Inflammatory macrophage (primary cell): ENCODE measurements around the gene ARHGAP23.

ENCODE experiments used
- DNase-seq, 2 donors: peaks; one replicate each; pipeline ENCODE4 v3.0.0-alpha.2; 2020 to 2022

The ARHGAP23 gene

DNA sequence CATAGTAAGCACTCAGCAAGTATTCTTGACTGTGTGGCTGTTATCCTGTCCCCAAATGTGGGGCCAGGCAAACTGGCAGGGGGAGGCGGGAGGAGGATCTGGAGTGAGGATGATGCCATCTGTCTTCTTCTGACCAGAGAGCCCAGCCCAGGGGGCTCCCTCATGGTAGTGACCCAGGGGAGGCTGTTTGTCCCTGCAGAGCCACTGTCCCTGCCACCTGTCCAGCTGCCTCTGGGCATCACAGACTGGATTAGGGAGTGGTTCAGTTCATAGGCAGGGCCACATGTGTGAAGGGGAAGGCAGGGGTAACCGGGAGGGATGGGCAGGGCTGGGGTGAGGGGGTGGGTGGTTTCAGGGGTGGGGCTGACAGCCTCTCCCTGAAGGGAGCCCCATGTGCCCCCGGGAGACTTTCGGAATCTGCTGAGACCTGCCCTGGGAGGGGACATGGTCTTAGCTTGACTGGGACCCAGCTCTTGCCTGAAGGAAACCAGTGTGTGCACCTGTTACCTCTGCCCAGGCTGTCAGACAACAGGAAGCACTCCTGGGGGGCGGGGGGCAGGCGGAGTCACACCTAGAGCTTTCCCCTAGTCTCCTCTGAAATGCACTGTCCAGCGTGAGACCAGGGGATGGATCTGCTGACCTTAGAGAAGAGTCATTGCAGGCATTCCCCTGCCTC, 15.2 kb downstream of the ARHGAP23 start:
- no peak for DNase-seq

DNA sequence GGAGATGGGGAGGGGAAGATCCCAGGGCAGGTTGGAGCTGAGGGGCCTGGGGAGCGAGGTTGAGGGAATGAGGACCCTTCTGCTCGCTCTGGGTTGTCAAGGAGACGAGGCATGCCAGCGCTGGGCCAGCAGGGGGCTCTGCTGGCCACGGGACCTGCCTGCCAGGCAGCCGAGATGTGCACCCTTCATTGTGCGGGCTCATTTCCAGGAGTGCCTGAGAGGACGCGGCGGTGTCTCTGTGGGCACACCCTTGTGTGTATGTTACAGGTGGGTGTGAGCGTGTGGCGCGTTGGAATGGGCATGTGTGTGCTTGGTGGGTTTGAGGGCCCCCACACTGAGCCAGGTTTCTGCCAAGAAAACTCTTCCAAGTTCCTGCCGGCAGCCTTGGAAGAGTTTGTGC, 15.9 kb downstream of the ARHGAP23 start:
- peak; percentile 27 to 40 for DNase-seq

DNA sequence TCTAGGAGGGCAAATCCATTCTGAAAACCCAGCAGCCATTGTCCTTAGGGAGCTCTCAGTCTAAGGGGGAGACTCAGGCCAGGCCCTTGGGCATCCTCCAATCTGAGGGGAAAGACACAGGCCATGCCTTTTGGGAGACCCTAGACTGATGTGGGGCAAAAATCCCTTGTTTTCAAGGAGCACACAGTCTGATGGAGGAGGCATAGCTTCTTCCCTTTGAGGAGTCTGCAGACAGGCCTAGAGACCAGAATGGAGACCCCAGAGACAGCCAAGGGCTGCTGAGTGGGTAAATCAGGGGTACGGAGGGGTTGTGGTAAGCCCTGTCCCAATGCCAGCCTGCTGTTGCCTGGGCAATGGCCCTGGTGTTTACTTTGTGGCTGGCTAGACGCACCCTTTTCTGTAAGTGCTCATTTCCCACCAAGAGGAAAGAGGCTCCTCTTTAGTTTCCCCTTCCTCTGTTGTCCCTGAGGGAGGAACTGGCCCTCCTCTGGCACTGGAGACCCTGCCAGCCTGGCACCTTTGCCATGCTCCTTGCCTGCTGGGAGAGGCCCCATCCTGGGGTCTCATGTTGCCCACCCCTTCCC, 19.3 kb downstream of the ARHGAP23 start:
- DNase-seq: no peak

DNA sequence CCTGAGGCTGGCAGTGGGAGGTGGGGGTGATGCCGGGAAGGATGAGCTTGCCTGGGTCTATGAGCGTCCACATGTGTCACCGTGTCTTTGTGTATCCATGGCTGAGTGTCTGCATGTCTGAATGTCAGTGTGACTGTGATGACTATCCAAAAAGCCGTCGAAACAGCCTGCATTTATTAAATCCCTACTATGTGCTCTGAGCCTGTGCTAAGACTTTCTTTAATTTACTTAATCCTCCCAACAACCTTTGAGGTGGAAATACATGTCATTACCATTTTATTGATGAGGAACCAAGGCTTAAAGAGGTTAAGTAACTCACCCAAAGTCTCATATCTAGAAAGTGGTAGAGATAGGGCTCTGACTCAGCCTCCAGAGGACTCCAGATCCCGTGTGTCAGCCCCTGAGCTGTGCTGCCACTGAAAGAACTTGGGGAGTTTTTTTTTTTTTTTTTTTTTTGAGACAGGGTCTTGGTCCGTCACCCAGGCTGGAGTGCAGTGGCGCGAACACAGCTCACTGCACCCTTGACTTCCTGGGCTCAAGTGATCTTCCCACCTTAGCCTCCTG, 20.0 kb downstream of the ARHGAP23 start:
- no peak for DNase-seq

DNA sequence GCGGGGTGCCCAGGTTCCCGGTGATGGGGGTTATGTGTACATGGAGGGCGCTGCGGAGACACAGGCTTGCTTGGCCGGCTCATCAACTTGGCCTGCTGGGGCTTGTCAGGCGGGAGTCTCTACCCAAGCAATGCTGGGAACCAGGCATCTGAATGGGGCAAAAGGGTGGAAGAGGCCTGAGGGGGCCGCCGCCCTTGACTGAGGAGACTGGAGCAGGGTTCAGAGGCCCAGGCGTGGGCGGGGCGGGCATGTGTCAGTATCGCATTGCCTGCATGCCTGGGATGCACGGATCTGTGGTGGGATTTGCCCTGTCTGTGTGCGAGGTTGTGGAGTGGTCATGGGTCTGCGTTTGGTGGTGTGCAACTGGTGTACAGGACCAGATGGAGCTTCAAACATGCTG, 21.1 kb downstream of the ARHGAP23 start:
- no peak for DNase-seq

DNA sequence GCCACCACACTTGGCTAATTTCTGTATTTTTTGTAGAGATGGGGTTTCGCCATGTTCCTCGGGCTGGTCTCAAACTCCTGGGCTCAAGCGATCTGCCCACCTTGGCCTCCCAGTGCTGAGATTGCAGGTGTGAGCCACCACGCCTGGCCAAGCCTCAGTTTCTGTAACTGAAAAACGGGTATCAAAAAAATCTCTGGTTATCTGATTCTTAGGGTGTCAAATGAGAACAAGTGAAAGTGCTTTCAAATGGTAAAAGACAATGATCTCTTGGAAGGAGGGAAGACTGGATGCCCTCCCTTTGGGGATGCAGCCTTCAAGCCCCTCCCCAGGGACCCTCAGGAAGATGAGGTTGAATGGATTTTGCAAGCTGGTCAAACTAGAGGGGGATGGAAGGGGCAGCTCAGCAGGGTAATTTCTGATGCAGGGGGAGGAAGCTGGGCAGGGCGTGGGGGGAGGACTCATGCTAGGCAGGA, 22.3 kb downstream of the ARHGAP23 start:
- DNase-seq: no peak

DNA sequence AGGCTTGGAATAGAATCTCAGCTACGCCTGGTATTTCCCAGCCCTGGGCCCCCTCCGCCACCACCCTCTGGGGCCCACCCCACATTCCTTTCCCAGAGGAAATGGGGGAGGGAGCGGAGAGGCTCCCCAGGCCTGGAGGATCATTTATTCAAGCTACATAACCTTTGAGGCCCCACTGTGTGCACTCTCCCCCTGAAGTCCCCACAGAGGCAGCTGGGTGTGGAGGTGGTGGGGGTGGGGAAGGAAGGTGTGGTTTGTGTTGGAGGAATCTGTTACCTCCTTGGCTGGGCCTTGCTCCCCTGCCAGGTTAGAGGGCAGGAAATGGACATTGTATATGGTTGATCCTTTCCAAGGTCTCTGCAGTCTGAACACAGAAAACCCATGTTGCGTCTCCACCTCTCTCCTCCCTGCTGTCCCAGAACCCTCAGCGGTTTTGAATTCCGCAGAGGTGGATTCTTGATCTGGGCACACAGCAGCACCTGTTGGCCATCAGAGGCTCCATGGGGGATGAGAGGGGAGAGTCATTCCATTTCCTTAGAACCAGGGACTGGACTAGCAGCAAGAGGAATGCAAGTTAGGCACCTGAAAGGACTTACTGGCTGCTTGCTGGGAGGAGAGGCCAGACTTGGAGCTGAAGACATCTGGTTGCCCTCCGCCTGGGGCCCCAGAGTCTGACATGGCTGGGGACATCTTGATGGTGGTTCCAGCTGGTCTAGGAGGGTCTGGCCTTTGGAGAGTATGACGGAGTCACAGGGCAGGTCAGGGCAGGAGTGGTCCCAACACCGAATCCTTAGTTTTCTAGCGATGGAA, 23.0 kb downstream of the ARHGAP23 start:
- no peak for DNase-seq

DNA sequence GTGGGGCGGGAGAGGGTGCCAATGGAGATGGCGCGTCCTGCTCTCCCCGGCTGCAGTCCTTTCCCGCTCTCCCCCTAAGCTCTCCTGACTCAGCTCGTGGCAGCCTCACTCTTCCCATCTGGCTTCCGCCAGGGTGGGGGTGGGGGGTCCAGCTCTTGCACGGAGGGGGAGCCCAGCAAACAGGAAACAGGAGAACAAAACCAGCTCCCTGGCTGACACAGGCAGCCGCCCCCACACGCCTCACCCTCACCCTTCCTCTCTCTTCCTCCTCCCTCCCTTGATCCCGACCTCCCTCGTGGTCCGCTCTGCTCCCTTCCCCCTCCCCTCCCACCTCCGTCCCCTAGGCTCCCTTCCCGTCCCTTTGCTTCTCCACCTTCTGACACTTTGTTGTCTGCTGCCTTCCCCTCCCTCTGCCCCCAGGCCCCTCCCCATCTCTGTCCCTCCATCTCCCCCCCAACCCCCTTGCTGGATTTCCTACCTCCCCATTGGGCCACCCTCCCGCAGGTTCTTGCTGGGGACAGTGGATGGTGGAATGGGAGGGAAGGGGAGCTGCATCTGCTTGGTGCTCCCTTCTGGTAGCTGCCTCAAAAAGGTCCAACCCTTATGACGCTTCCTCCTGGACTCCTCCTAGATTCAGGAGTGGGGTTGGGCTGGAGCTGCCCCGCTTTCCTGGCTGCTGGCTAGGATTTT, 23.7 kb downstream of the ARHGAP23 start:
- no peak for DNase-seq

DNA sequence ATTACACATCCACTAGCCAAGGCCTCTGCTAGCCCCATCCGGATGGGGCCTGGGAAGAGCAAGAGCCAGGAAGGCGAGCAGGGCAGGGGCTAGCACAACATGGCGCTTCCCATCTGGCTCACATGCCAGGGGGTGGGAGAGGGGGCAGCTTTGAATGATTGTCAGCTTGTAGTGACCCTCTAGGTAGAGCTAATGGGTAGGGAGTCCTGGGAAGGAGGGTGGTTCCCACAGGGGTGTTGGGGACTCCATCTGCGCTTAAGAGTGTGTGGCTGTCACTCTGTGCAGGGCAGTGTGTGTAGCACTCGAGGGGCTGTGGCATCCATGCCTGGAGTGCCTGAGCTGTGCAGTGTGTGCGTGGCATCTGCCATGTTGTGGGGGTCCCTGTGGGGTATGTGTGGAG, 24.5 kb downstream of the ARHGAP23 start:
- DNase-seq: no peak

DNA sequence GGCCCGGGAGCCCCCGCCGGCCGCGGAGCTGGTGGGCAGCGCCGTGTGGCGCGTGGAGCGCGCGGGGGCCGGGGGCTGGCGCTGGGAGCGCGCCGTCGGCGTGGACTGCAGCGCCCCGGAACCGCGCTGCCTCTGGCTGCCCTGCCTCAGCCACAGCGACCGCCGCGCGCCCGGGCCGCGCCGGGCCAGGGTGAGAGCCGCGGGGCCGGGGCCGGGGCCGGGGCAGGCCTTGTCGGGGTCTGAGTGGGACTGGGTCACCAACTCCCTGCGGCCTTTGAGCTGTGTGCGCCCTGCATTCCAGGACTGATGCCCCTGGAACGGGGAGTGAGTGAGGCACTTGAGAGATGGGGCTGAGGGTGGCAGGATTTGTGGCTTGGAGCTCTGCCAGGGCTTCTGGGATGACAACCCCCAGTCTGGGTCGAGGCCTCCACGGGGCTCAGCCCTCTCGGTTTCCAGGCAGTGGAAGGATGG, 25.7 kb downstream of the ARHGAP23 start:
- no peak for DNase-seq

DNA sequence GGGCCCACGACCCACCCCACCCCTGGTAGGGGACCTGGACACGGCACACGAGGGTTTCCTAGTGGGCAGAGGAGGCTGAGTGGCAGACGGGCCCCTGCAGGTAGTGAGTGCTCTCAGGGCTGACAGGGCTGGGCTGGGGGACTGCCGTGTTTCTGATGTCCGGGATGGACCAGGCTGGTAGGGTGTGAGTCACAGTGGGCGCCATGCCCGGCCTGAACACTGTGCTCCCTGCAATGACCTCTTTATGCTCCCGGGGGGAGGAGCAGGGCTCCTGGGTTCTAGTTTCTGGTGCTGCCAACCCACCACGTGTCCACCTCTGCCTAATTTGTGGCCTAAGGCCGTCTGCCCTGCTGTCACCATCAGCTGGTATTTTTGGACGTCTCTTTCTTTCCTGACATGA, 26.3 kb downstream of the ARHGAP23 start:
- no peak for DNase-seq

DNA sequence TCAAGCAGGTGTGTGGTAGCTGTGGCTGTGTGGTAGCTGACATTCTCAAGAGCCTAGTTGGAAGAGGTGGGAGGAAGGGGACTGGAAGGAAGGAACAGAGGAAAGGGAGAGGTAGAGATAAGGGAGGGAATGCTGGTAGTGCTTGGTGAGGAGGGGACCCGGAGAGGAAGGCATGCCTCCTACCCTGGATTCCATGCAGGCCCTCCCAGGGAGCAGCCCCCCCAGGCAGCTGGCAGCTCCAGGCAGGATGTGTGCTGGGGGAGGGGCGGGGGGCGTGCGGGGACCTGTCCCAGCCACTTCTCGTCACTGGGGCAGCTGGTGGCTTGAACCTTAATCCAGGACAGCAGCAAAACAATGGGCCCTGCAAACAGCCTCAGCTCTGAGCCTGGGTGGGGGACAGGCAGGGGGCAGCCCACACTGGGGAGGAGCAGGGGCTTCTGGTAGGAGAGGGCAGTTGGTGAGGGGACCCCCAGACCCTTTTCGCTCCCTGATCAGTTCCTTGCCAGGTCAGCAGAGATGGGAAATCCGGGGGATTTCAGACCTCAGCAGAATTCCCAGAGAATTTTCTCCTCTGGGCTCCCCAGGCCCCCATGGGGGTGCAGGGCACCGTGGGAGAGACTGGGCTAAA, 27.1 kb downstream of the ARHGAP23 start:
- no peak for DNase-seq

DNA sequence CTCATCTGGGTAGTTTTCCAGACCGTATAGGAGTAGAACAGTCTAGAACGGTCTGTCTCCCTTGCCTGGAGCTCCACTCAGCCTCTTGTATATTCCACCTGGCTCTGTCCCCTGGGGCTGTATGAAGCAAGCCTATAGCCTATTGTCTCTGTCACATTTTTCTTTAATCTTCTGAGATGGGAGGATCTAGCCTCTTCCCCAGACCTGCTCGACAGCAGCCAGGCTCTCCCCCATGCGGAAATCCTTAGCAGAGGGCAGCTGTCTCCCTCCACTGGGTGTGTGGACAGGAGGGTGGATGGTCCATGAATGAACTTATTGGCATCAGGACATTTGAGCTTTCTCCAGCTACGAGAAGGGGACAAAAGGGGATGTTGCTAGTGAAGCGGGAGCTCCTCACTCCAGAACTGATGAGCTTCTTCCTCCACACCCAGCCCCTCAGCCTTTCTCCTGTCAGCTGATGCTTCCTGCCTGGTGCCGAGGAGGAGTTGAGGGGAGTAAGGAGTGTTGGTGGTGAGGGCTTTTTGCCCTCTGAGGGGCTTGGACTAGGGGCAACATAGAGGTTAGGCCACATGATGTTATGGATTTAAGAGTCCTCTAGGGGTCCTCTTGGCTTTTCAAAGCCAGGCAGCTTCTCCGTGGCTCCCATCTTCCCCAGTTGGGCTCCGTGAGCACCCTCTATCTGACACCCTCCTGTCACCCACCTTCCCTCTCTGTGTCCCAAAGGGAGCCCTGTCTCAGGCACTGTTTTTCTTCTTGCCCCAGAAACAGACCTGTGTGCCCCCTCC, 28.0 kb downstream of the ARHGAP23 start:
- no peak for DNase-seq

DNA sequence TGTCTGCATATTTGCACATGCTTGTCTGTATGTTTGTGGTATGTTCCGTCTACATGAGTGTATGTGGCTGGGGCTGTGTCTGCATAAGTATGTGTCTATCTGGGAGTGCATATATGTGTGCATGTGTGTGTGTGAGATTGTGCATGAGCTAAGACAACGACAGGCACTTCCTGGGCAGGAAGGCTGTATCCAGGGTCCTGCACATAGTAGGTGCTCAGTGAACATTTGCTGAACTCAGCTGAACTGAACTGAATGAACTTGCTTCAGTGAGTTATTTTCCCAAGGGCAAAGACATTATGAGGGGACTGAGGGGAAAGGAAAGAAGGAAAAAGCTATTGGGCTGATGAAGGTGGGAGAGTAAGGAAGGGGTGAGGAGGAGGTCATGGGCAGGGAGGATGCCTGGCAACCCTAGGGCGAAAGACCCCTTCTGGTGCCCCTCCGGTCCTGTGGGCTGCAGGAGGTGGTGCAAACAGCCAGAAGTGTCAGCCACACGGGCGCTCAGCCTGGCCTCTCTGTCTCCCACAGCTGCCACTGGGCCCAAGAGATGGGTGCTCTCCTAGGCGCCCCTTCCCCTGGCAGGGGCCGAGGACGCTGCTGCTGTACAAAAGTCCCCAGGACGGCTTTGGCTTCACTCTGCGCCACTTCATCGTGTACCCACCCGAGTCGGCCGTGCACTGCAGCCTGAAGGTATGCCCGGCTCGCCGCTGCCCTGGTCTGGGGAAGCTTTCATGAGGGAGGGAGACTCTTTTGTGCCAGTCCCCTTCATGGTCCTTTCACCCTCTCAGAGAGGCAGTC, 29.5 kb downstream of the ARHGAP23 start:
- no peak for DNase-seq

DNA sequence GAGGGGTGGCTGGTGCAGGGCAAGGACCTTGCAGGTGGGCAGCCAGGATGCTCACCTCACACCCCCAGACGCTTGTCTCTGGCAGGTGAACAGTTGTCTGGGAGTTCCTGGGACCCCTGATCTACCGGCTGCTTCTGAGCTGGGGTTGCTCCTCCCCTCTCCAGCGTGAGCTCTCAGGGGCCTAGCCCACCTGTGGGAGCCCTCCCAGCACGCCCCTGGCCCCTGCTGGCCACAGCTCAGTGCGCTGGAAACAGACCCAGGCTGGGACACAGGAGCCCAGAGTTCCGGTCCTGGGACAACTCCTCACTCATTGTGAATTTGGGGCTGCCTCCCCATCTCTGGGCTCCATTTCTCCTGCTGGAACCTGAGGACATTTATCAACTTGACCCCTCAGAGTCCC, 30.3 kb downstream of the ARHGAP23 start:
- no peak for DNase-seq

DNA sequence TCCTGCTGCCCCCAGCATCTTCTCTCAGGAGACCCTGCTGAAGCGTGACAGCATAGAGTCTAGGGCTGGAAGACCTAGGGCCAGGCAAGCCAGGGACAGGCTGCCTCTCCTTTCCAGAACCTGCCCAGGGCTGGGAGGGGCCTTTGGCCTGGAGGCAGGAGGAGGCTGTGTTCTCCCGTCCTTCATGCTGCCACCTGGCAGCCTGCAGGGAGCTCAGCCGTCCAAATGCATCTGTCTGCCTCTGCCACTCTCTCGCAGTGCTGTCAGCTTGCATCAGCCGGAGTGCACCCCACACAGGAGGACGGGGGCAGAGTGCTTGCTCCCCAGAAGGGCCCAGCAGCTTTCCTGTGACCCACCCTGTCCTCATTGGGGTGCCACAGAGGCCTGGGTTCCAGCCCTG, 31.3 kb downstream of the ARHGAP23 start:
- no peak for DNase-seq

DNA sequence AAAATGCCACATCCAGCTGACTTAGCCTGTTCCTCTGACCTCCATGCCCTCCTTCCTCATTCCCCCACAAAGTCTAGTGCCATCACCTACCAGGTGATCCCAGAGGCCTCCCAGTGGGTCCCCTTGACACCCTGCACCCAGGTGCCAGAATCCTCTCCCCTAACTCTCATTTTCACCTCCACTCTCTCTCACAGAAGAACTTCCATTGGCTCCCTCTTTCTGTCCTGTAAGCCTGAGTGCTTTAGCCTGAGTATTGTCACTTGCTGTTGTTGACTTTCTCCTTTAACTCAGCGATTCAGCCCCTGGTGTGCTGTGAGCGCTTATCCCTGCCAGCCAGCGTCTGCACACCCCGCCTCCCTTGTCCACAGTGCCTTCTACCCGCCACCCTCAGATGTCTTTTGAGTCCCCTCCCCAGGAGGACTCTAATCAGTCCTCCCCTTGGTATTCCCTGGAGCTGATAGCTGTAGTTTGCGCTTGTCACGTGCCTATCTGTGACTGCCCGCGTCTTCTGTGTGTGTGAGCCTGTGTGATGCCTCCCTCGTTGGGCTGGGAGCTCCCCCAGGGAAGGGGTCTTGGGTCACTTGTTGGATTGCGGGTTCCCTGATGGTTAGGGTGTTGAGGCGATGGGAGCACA, 31.9 kb downstream of the ARHGAP23 start:
- no peak for DNase-seq

DNA sequence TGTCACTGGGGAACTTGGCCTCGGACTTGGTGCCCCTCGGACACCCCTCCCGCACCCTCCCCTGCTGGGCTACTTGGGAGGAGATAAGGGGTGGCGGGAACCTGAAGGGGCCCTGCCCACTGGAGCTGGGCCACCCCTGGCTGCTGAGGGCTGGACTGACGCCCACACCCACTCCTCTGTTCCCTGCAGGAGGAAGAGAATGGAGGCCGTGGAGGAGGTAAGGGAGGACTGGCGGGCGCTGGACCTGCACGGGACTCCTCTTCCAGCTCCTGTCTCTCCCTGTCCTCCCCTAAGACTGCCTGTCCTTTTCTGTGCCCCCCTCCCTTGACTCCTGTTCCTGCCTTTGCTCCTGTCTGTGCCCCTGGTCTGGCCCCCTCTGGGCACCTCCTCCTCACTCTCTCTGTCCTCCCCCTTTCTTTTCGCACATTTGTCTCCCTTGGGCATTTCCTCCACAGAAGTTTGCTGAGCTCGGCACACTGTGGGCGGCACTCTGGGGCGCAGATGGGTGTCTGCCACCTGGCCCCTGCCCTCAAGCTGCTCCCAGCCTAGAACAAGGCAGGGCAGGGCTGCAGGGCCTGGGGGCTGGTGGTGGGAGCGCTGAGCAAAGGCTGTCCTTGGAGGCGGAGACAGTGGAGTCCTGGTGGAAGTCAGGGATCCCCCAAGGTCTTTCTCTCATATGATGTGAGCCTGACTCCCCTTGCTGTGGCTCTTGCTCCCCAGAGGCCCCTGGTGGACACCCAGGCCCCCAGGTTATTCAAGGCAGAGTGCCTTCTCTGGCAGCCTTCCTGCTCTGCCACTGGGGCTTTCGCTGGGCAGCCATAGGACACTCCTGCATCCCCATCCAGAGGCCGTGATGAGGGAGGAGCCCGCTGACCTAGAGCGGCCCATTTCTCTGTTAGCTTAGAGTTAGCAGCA, 32.7 kb downstream of the ARHGAP23 start:
- no peak for DNase-seq

DNA sequence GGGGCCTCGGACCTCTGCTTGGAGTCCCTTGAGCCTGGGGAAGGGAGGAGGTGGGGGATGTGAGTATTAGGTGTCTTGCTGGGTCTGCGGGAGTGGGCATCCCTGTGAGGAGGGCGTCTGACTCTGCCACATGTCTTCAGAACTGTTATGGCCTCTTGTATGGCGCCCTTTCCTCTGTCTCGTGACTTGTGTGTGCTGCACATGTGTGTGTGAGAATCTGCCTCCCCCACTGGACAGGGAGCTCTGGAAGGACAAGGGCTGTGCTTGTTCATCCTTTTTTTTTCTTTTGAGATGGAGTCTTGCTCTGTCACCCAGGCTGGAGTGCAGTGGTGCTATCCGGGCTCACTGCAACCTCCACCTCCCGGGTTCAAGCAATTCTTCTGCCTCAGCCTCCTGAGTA, 33.4 kb downstream of the ARHGAP23 start:
- no peak for DNase-seq
